IMR-90 (cell line): ENCODE data around the gene TRIM33.

ENCODE experiments used
- BHLHE40 ChIP-seq: fragments of 150-350 bp; IDR thresholded peaks from 2 replicates; pipeline ENCODE4 v1.6.1; 2016; ENCODE audit warnings: mild to moderate bottlenecking, low read depth, low read length
- CEBPB ChIP-seq: IDR thresholded peaks from 2 replicates; pipeline ENCODE4 v1.6.1; 2012; ENCODE audit warnings: low read depth, low read length, improper control_type of control experiment
- CHD1 ChIP-seq: IDR thresholded peaks from 2 replicates; pipeline ENCODE4 v1.6.1; 2012; ENCODE audit warnings: low read depth, low read length, improper control_type of control experiment
- CTCF ChIP-seq: conservative IDR thresholded peaks from 2 replicates; pipeline ENCODE4 v1.5.1; 2012; ENCODE audit warnings: mild to moderate bottlenecking, low read depth, low read length, improper control_type of control experiment
- ELK1 ChIP-seq: fragments of 150-350 bp; IDR thresholded peaks from 2 replicates; pipeline ENCODE4 v1.6.1; 2016; ENCODE audit warnings: low read depth, mild to moderate bottlenecking, low read length, moderate library complexity, borderline replicate concordance
- FOS ChIP-seq: fragments of 150-350 bp; IDR thresholded peaks from 2 replicates; pipeline ENCODE4 v1.6.1; 2016; ENCODE audit warnings: low read depth, low read length
- MAFK ChIP-seq: IDR thresholded peaks from 2 replicates; pipeline ENCODE4 v1.6.1; 2012; ENCODE audit warnings: low read depth, low read length, improper control_type of control experiment
- MAZ ChIP-seq: IDR thresholded peaks from 2 replicates; pipeline ENCODE4 v1.6.1; 2012; ENCODE audit warnings: low read depth, mild to moderate bottlenecking, low read length, improper control_type of control experiment, moderate library complexity, borderline replicate concordance
- POLR2A ChIP-seq: IDR thresholded peaks from 2 replicates; pipeline ENCODE4 v1.6.1; 2012; ENCODE audit warnings: mild to moderate bottlenecking, low read depth, low read length
- RAD21 ChIP-seq: IDR thresholded peaks from 2 replicates; pipeline ENCODE4 v1.6.1; 2012; ENCODE audit warnings: low read length, improper control_type of control experiment
- RCOR1 ChIP-seq: IDR thresholded peaks from 2 replicates; pipeline ENCODE4 v1.6.1; 2012; ENCODE audit warnings: mild to moderate bottlenecking, low read length, improper control_type of control experiment; ENCODE audit not compliant: insufficient replicate concordance
- RFX5 ChIP-seq: IDR thresholded peaks from 2 replicates; pipeline ENCODE4 v1.8.0; 2012; ENCODE audit warnings: low read depth, mild to moderate bottlenecking, low read length, moderate library complexity
- SMC3 ChIP-seq: fragments of 150-350 bp; IDR thresholded peaks from 2 replicates; pipeline ENCODE4 v1.6.1; 2016; ENCODE audit warnings: low read depth, mild to moderate bottlenecking, antibody characterized with exemption, low read length, moderate library complexity
- USF2 ChIP-seq: fragments of 150-350 bp; IDR thresholded peaks from 2 replicates; pipeline ENCODE4 v1.6.1; 2017; ENCODE audit warnings: mild to moderate bottlenecking, antibody characterized with exemption, low read length, low read depth

GRCh38 chr1:114512595-114513280 is 1.7 kb upstream of the TRIM33 start:
- TF ChIP-seq RAD21 (no peak), CEBPB (no peak), CTCF (no peak), FOS (no peak), SMC3 (no peak), RFX5 (no peak), POLR2A (no peak), RCOR1 (no peak), USF2 (no peak), BHLHE40 (no peak), CHD1 (no peak), MAFK (no peak), MAZ (no peak), ELK1 (no peak)
